ENCODE results near the gene CD99. TPM values are rescaled to one million over a fixed set of nuclear protein-coding genes. Genes with fewer than 3 reads are reported as not detected.

Gene CD99
- polyA plus RNA-seq, 1 of the 3 experiments (the other 2 are of a cell fraction): 346 TPM

GRCh38 chrX:2666491-2666890 lies 24.6 kb upstream of the CD99 start (continued):
- TF ChIP-seq TEAD4 (IDR thresholded peaks at IDR 0.05; ENCODE audit: borderline replicate concordance, insufficient read depth) (no peak), GATA2 (CRISPR knock-in tag; IDR thresholded peaks at IDR 0.05) (no peak), ELF1 (IDR thresholded peaks at IDR 0.05) (no peak)

- no peak for DNase-seq
- POLR2A ChIA-PET: no interaction called here
- Histone ChIP-seq H3K4me3 (ENCODE audit: low read depth in 2 of 2, low read length in 1 of 2) (no peak overlapping the region), H3K9ac (no peak overlapping the region), H3K27me3 (ENCODE audit: insufficient read depth) (peaks cover 37% of the 10 kb centered on the region), H2AFZ (ENCODE audit: low read depth) (no peak overlapping the region), H3F3A (replicated peaks; ENCODE audit: insufficient read depth) (no peaks in the 10 kb centered on the region), H3K9me2 (no peaks in the 10 kb centered on the region), H3K4me2 (no peak overlapping the region), H3K9me3 (no peaks in the 10 kb centered on the region), H3K4me1 (ENCODE audit: control insufficient read depth in 1 of 2, insufficient read depth in 2 of 2, low read depth in 1 of 2, low read length in 1 of 2) (no peaks in the 10 kb centered on the region), H3K27ac (ENCODE audit: low read depth in 2 of 2, low read length in 1 of 2) (no peak overlapping the region), H4K20me1 (ENCODE audit: insufficient read depth) (no peaks in the 10 kb centered on the region), H3K79me2 (ENCODE audit: insufficient read depth) (no peaks in the 10 kb centered on the region), H3K36me3 (replicated peaks in 1 of 2; ENCODE audit: control insufficient read depth in 1 of 2, insufficient read depth in 2 of 2, low read length in 1 of 2) (no peaks in the 10 kb centered on the region)
- WGBS (ENCODE audit: low lambda C conversion rate): 46% methylated on average over 4 of the region's 4 CpGs
- CTCF ChIA-PET: no interaction called here
- TF ChIP-seq MEF2A (IDR thresholded peaks at IDR 0.05; ENCODE audit: borderline replicate concordance, low read depth) (no peak), FOXJ3 (CRISPR knock-in tag; IDR thresholded peaks at IDR 0.05) (no peak), RAD21 (IDR thresholded peaks at IDR 0.05; ENCODE audit: low read length) (no peak), SMC3 (IDR thresholded peaks at IDR 0.05; ENCODE audit: low read depth, low read length) (no peak), MXI1 (IDR thresholded peaks at IDR 0.05; ENCODE audit: low read depth, low read length) (no peak), ZBTB33 (IDR thresholded peaks at IDR 0.05; ENCODE audit: borderline replicate concordance, low read depth) (no peak)
Measured at GRCh38 chrX:2670978-2671377, 20.1 kb upstream of the CD99 start.

- Histone ChIP-seq H3F3A (replicated peaks; ENCODE audit: insufficient read depth) (peaks cover 6% of the 10 kb centered on the region), H3K9ac (no peak overlapping the region), H3K36me3 (replicated peaks in 1 of 2; ENCODE audit: control insufficient read depth in 1 of 2, insufficient read depth in 2 of 2, low read length in 1 of 2) (no peaks in the 10 kb centered on the region), H3K4me2 (no peak overlapping the region), H2AFZ (ENCODE audit: low read depth) (no peak overlapping the region), H3K4me3 (ENCODE audit: low read depth in 2 of 2, low read length in 1 of 2) (no peak overlapping the region), H3K9me3 (no peaks in the 10 kb centered on the region), H4K20me1 (ENCODE audit: insufficient read depth) (no peaks in the 10 kb centered on the region), H3K79me2 (ENCODE audit: insufficient read depth) (no peaks in the 10 kb centered on the region), H3K4me1 (ENCODE audit: control insufficient read depth in 1 of 2, insufficient read depth in 2 of 2, low read depth in 1 of 2, low read length in 1 of 2) (peaks cover 0 to under 1% of the 10 kb centered on the region in 2 experiments; a peak in 1 of 4 replicates), H3K27ac (ENCODE audit: low read depth in 2 of 2, low read length in 1 of 2) (no peak overlapping the region), H3K27me3 (ENCODE audit: insufficient read depth) (peaks cover 37% of the 10 kb centered on the region), H3K9me2 (no peaks in the 10 kb centered on the region)
- ChIA-PET POLR2A (no interaction called here), CTCF (no interaction called here)
- WGBS (ENCODE audit: low lambda C conversion rate): 43% methylated on average over 6 of the region's 6 CpGs
- DNase-seq: no peak
- TF ChIP-seq FOXM1 (IDR thresholded peaks at IDR 0.05; ENCODE audit: low read depth): no peak
- TF ChIP-seq TEAD4 (IDR thresholded peaks at IDR 0.05; ENCODE audit: borderline replicate concordance, insufficient read depth): no peak
- TF ChIP-seq RXRA (IDR thresholded peaks at IDR 0.05; ENCODE audit: borderline replicate concordance, low read depth): no peak
- no peak for TF ChIP-seq USF2 (IDR thresholded peaks at IDR 0.05; ENCODE audit: borderline replicate concordance, low read depth, low read length)
- no peak for TF ChIP-seq IRF3 (IDR thresholded peaks at IDR 0.05; ENCODE audit: low read depth, low read length)
Measured at GRCh38 chrX:2672084-2672483, 19.0 kb upstream of the CD99 start.
